ENCODE measurements around the gene AK1. TPM values are rescaled to one million over a fixed set of nuclear protein-coding genes. Genes with fewer than 3 reads are reported as not detected.
A peak's percentile ranks its signal among the peaks of the same experiment; 100 is the strongest.

AK1 gene
- total and polyA plus RNA-seq, 2 experiments from 2014 or later: 16.2 to 35.5 TPM

- ATAC-seq (peak; percentile 47), DNase-seq (ENCODE audit: low spot score) (peak; percentile 59)
- peaks cover 14% of the 10 kb centered on the region for H3K27me3 Mint-ChIP-seq (ENCODE audit: insufficient read depth, low read depth, poor library complexity)
- no peaks in the 10 kb centered on the region for H3K9me3 Mint-ChIP-seq
- H3K36me3 Mint-ChIP-seq (ENCODE audit: low read depth): 0 out of 3 replicates have a peak, but pooled peaks cover 4% of the 10 kb centered on the region
- no peak overlapping the region for H3K4me3 Mint-ChIP-seq
- no peaks in the 10 kb centered on the region for H3K36me3 ChIP-seq (ENCODE audit: insufficient read depth)
- H3K4me1 ChIP-seq (ENCODE audit: insufficient read depth): no peaks in the 10 kb centered on the region; the same call in 1 of the 2 replicates
- no peaks in the 10 kb centered on the region for H3K9me2 ChIP-seq (ENCODE audit: insufficient read depth)
- no peaks in the 10 kb centered on the region for H4K20me1 ChIP-seq (replicated peaks; ENCODE audit: insufficient read depth)
- TF ChIP-seq CREB1 (CRISPR knock-in tag; IDR thresholded peaks at IDR 0.05; ENCODE audit: low read depth) (no peak), CTCF (conservative IDR thresholded peaks at IDR 0.05; ENCODE audit: low read depth in 2 of 2) (peak in 1 of 2 experiments; percentile 41; a peak in 2 of 4 replicates)
- H3K79me2 ChIP-seq (replicated peaks; ENCODE audit: insufficient read depth): no peaks in the 10 kb centered on the region
- no peak overlapping the region for H2AFZ ChIP-seq
- no peak overlapping the region for H3K4me2 ChIP-seq
- H3F3A ChIP-seq (replicated peaks; ENCODE audit: low read depth): 0 out of 2 replicates have a peak, but pooled peaks cover 7% of the 10 kb centered on the region
- no peaks in the 10 kb centered on the region for H3K27me3 ChIP-seq (ENCODE audit: insufficient read depth)
- H3K4me1 Mint-ChIP-seq: peaks cover 26% of the 10 kb centered on the region
- 0 out of 2 replicates have a peak overlapping the region, but pooled peaks have one; percentile 19 for H3K27ac ChIP-seq (ENCODE audit: low read depth)
- peak overlapping the region; percentile 76; the same call in 1 of the 2 replicates for H3K27ac Mint-ChIP-seq
- no peak overlapping the region for H3K4me3 ChIP-seq
Measured at GRCh38 chr9:127867356-127868277, 9.9 kb downstream of the AK1 start.

GRCh38 chr9:127866535-127866934, 10.9 kb downstream of the AK1 start:
- ATAC-seq (no peak), DNase-seq (ENCODE audit: low spot score) (no peak)
- no peak overlapping the region for H3K27ac ChIP-seq (ENCODE audit: low read depth)
- no peaks in the 10 kb centered on the region for H4K20me1 ChIP-seq (replicated peaks; ENCODE audit: insufficient read depth)
- no peak overlapping the region for H3K4me3 ChIP-seq
- Mint-ChIP-seq H3K4me1 (peaks cover 26% of the 10 kb centered on the region), H3K27ac (no peak overlapping the region), H3K4me3 (no peak overlapping the region), H3K9me3 (no peaks in the 10 kb centered on the region), H3K36me3 (ENCODE audit: low read depth) (0 out of 3 replicates have a peak, but pooled peaks cover 4% of the 10 kb centered on the region), H3K27me3 (ENCODE audit: insufficient read depth, low read depth, poor library complexity) (peaks cover 10% of the 10 kb centered on the region)
- no peaks in the 10 kb centered on the region for H3K79me2 ChIP-seq (replicated peaks; ENCODE audit: insufficient read depth)
- H3F3A ChIP-seq (replicated peaks; ENCODE audit: low read depth): 0 out of 2 replicates have a peak, but pooled peaks cover 7% of the 10 kb centered on the region
- H3K4me2 ChIP-seq: no peak overlapping the region
- H3K36me3 ChIP-seq (ENCODE audit: insufficient read depth): no peaks in the 10 kb centered on the region
- H3K9me2 ChIP-seq (ENCODE audit: insufficient read depth): no peaks in the 10 kb centered on the region
- no peaks in the 10 kb centered on the region for H3K27me3 ChIP-seq (ENCODE audit: insufficient read depth)
- no peak overlapping the region for H2AFZ ChIP-seq
- no peaks in the 10 kb centered on the region; the same call in 1 of the 2 replicates for H3K4me1 ChIP-seq (ENCODE audit: insufficient read depth)
- TF ChIP-seq CREB1 (CRISPR knock-in tag; IDR thresholded peaks at IDR 0.05; ENCODE audit: low read depth) (no peak), ZNF331 (CRISPR knock-in tag; IDR thresholded peaks at IDR 0.05; ENCODE audit: low read depth) (no peak), ZNF114 (CRISPR knock-in tag; IDR thresholded peaks at IDR 0.05) (no peak), POLR2AphosphoS5 (IDR thresholded peaks at IDR 0.05; ENCODE audit: low read depth) (no peak), EZH2 (IDR thresholded peaks at IDR 0.05; ENCODE audit: low read depth, unreplicated experiment) (no peak), JUNB (IDR thresholded peaks at IDR 0.05; ENCODE audit: unreplicated experiment) (no peak), EZH2phosphoT487 (IDR thresholded peaks at IDR 0.05; ENCODE audit: unreplicated experiment) (no peak), NANOG (IDR thresholded peaks at IDR 0.05; ENCODE audit: borderline replicate concordance) (no peak), REST (IDR thresholded peaks at IDR 0.05; ENCODE audit: unreplicated experiment) (no peak), CTCF (conservative IDR thresholded peaks at IDR 0.05; ENCODE audit: low read depth in 2 of 2) (no peak), ETS1 (IDR thresholded peaks at IDR 0.05) (no peak)

All from GM23338 (cell line).